Thoracic aorta (tissue), 2 donors: ENCODE results near the gene KCNC2. TPM values are rescaled to one million over a fixed set of nuclear protein-coding genes. Genes with fewer than 3 reads are reported as not detected.

Experiments
- ATAC-seq: fragments of 150-250 bp; one replicate; pipeline ENCODE4 v1.8.0; 2017; ENCODE audit warnings: low read depth; ENCODE audit not compliant: insufficient number of reproducible peaks, low FRiP score
- DNase-seq: peaks from one replicate; pipeline ENCODE4 v3.0.0-alpha.2; 2020; ENCODE audit warnings: low spot score
- H3K27ac ChIP-seq, 2 donors: fragments of 200-600 bp; sonication (generic); 1 replicate in 1 of 2; 2 replicates in 1 of 2; pipeline ENCODE4 v1.5.1; 2016; ENCODE audit warnings: mild to moderate bottlenecking in 2 of 2, moderate library complexity in 2 of 2
- H3K27me3 ChIP-seq: fragments of 200-600 bp; sonication (generic); replicated peaks from 2 replicates; pipeline ENCODE4 v1.6.0; 2016; ENCODE audit warnings: mild to moderate bottlenecking; ENCODE audit not compliant: insufficient read depth
- H3K36me3 ChIP-seq: fragments of 200-600 bp; sonication (generic); one replicate; pipeline ENCODE4 v1.5.1; 2016
- H3K4me1 ChIP-seq, 2 donors: fragments of 200-600 bp; sonication (generic); 1 replicate in 1 of 2; 2 replicates in 1 of 2; pipeline versions ENCODE4 v1.5.1 to v1.6.0; 2016; ENCODE audit warnings: low read depth in 2 of 2, mild to moderate bottlenecking in 1 of 2; ENCODE audit not compliant: control insufficient read depth in 1 of 2
- H3K4me3 ChIP-seq: fragments of 200-600 bp; sonication (generic); 2 replicates; pipeline ENCODE4 v1.5.1; 2016; ENCODE audit warnings: mild to moderate bottlenecking
- H3K9me3 ChIP-seq: fragments of 200-600 bp; sonication (generic); 2 replicates; pipeline ENCODE4 v1.5.1; 2016
- CTCF ChIP-seq: fragments of 200-600 bp; sonication (generic); IDR thresholded peaks from one replicate; pipeline ENCODE4 v1.5.1; 2019; ENCODE audit warnings: antibody characterized with exemption
- total RNA-seq, 2 donors: library from RNA; depleted of rRNA; stranded (reverse); fragments of >200 nt; gene quantifications; one replicate each; pipeline versions ENCODE4 v1.1.0 to v1.2.3, GENCODE V29; 2016

Gene KCNC2
- total RNA-seq, 2 donors from 2014 or later = not detected

GRCh38 chr12:75154388-75154787, 55.3 kb downstream of the KCNC2 start:
- DNase-seq (no peak), ATAC-seq (no peak)
- no peaks in the 10 kb centered on the region for H3K4me1 ChIP-seq
- H3K27me3 ChIP-seq = no peaks in the 10 kb centered on the region
- H3K4me3 ChIP-seq = no peak overlapping the region
- H3K36me3 ChIP-seq = no peaks in the 10 kb centered on the region
- no peak overlapping the region for H3K27ac ChIP-seq
- H3K9me3 ChIP-seq = no peaks in the 10 kb centered on the region
- TF ChIP-seq CTCF = no peak

DNA sequence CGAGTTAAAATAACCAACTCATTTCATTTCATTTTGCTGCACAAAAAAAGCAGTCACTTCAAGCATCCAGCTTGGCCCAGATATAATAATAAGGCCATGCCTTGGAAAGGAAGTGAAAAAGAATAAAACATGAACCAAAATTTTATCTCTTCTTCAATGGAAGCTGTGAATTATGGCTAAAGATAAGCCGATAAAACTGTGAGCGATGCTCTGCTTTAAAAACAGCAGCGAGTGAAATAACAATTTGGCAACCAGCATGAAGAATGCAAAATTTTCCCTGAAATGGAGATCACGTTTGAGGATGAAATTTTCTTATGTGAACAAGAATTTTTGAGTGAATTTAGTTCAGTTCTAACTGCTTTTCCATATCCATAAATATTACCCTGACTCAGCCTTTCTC, 70.4 kb downstream of the KCNC2 start:
- ATAC-seq = no peak
- Histone ChIP-seq H3K27me3 (no peaks in the 10 kb centered on the region), H3K27ac (no peak overlapping the region), H3K36me3 (no peaks in the 10 kb centered on the region), H3K4me3 (no peak overlapping the region), H3K4me1 (no peaks in the 10 kb centered on the region), H3K9me3 (no peaks in the 10 kb centered on the region)
- DNase-seq = no peak
- TF ChIP-seq CTCF = no peak

- DNase-seq (no peak), ATAC-seq (no peak)
- H3K9me3 ChIP-seq = no peaks in the 10 kb centered on the region
- H3K4me1 ChIP-seq = no peaks in the 10 kb centered on the region
- H3K27me3 ChIP-seq = no peaks in the 10 kb centered on the region
- H3K27ac ChIP-seq = no peak overlapping the region
- no peak for TF ChIP-seq CTCF
- H3K36me3 ChIP-seq = no peaks in the 10 kb centered on the region
- no peak overlapping the region for H3K4me3 ChIP-seq
Measured at GRCh38 chr12:75137896-75138295, 71.7 kb downstream of the KCNC2 start.

DNA sequence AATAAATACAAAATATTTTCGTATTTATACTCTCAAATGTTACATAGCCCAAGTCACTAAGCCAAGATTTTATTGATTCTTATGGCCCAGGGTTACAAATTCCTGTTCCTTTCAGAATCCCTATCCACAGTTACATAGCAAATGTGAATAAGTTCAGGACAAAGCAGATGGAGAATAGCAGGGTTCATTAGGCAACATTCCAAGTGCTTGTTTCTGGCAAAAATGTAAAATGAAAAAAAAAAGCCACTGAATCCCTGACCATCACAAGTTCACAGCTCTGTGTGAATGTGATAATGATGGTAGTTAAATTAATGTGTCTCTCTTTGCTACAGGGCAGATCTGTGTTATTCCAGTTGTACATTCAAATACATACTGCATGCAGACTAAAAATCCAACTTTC, 74.6 kb downstream of the KCNC2 start:
- TF ChIP-seq CTCF = no peak
- Histone ChIP-seq H3K9me3 (no peaks in the 10 kb centered on the region), H3K36me3 (no peaks in the 10 kb centered on the region), H3K4me1 (no peaks in the 10 kb centered on the region), H3K27ac (no peak overlapping the region), H3K4me3 (no peak overlapping the region), H3K27me3 (no peaks in the 10 kb centered on the region)
- DNase-seq = no peak
- ATAC-seq = no peak

DNA sequence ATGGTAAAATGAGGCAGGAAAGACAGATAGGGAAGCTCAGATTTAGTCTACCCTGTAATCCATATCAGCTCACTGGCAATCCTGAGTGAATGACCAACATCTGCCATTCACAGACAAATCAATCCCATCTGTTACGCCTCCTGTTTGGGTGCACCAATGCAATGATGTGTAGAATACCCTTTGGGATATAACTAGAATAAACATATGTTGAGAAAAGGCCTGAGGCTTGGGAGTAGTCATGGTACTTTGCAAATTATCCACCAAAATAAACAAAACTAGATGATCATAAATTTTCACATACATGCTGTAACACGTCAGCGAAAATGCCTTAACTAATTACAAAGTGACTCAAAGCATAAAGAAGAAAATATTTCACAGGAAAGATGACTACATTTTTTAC, 78.8 kb downstream of the KCNC2 start:
- H3K27ac ChIP-seq = no peak overlapping the region
- H3K4me3 ChIP-seq = no peak overlapping the region
- H3K9me3 ChIP-seq = no peaks in the 10 kb centered on the region
- H3K4me1 ChIP-seq = no peaks in the 10 kb centered on the region
- no peak for TF ChIP-seq CTCF
- no peak for DNase-seq
- H3K36me3 ChIP-seq = no peaks in the 10 kb centered on the region
- ATAC-seq = no peak
- H3K27me3 ChIP-seq = no peaks in the 10 kb centered on the region
